OCI-LY1 (cell line): Measurements from ENCODE around the gene SERP2.

Experiments used
- H2AFZ ChIP-seq: fragments of 200-600 bp; sonication (generic), shearing (Covaris generic); 2 replicates; pipeline ENCODE4 v1.6.0; 2014; ENCODE audit warnings: antibody characterized with exemption, mild to moderate bottlenecking, low read length
- H3F3A ChIP-seq: fragments of 200-600 bp; sonication (generic), shearing (Covaris generic); 2 replicates; pipeline ENCODE4 v1.6.0; 2014; ENCODE audit warnings: mild to moderate bottlenecking, antibody characterized with exemption, low read length, moderate library complexity; ENCODE audit not compliant: insufficient read depth
- H3K27ac ChIP-seq: fragments of 200-600 bp; sonication (generic); 2 replicates; pipeline ENCODE4 v1.5.1; 2014; ENCODE audit warnings: low read length, mixed run types, mild to moderate bottlenecking, low read depth; ENCODE audit not compliant: poor library complexity, severe bottlenecking
- H3K27me3 ChIP-seq: fragments of 200-600 bp; sonication (generic); 2 replicates; pipeline ENCODE4 v1.6.0; 2014; ENCODE audit warnings: antibody characterized with exemption, mild to moderate bottlenecking, low read length, moderate library complexity; ENCODE audit not compliant: insufficient read depth
- H3K36me3 ChIP-seq: fragments of 200-600 bp; sonication (generic); 2 replicates; pipeline ENCODE4 v1.6.1; 2014; ENCODE audit warnings: mild to moderate bottlenecking, antibody characterized with exemption, low read length, moderate library complexity, mixed read lengths; ENCODE audit not compliant: insufficient read depth
- H3K4me1 ChIP-seq: fragments of 200-600 bp; sonication (generic); 2 replicates; pipeline ENCODE4 v1.5.1; 2014; ENCODE audit warnings: mild to moderate bottlenecking, low read length, moderate library complexity; ENCODE audit not compliant: insufficient read depth, severe bottlenecking
- H3K4me2 ChIP-seq: fragments of 200-600 bp; sonication (generic), shearing (Covaris generic); 2 replicates; pipeline ENCODE4 v1.6.1; 2014; ENCODE audit warnings: low read length
- H3K4me3 ChIP-seq: fragments of 200-600 bp; sonication (generic); 2 replicates; pipeline ENCODE4 v1.5.1; 2014; ENCODE audit warnings: low read length, low read depth, mild to moderate bottlenecking, mixed read lengths; ENCODE audit not compliant: poor library complexity, severe bottlenecking
- H3K79me2 ChIP-seq: fragments of 200-600 bp; shearing (Covaris generic); 2 replicates; pipeline ENCODE4 v1.6.1; 2016; ENCODE audit warnings: mixed run types, low read length, mixed read lengths; ENCODE audit not compliant: insufficient read depth
- H3K9ac ChIP-seq: fragments of 200-600 bp; sonication (generic), shearing (Covaris generic); 2 replicates; pipeline ENCODE4 v1.6.1; 2014; ENCODE audit warnings: mild to moderate bottlenecking, low read length, mixed read lengths
- H3K9me2 ChIP-seq: fragments of 200-600 bp; sonication (generic), shearing (Covaris generic); 2 replicates; pipeline ENCODE4 v1.6.1; 2014; ENCODE audit warnings: low read depth, mild to moderate bottlenecking, low read length, mixed read lengths
- H3K9me3 ChIP-seq: fragments of 200-600 bp; shearing (Covaris generic); 2 replicates; pipeline ENCODE4 v1.6.1; 2014; ENCODE audit warnings: low read length, mixed read lengths
- H4K20me1 ChIP-seq: fragments of 200-600 bp; sonication (generic), shearing (Covaris generic); 2 replicates; pipeline ENCODE4 v1.6.0; 2016; ENCODE audit warnings: mild to moderate bottlenecking, low read length; ENCODE audit not compliant: insufficient read depth
- CTCF ChIP-seq: fragments of 200-600 bp; sonication (generic), shearing (Covaris generic); IDR thresholded peaks from 2 replicates; pipeline ENCODE4 v1.5.1; 2017; ENCODE audit warnings: mild to moderate bottlenecking, antibody characterized with exemption, low read length, moderate library complexity, mixed read lengths
- EZH2 ChIP-seq: fragments of 200-600 bp; sonication (generic), shearing (Covaris generic); IDR thresholded peaks from 2 replicates; pipeline ENCODE4 v1.8.0; 2017; ENCODE audit warnings: borderline replicate concordance, mixed run types, mild to moderate bottlenecking, antibody characterized with exemption, low read length, moderate library complexity, mixed read lengths

SERP2 gene

GRCh38 chr13:44386913-44387556 lies 13.4 kb downstream of the SERP2 start:
- no peaks in the 10 kb centered on the region for H3F3A ChIP-seq
- no peak overlapping the region for H3K9ac ChIP-seq
- no peaks in the 10 kb centered on the region for H3K36me3 ChIP-seq
- H3K9me2 ChIP-seq = no peaks in the 10 kb centered on the region
- no peaks in the 10 kb centered on the region for H3K79me2 ChIP-seq
- H3K9me3 ChIP-seq = no peaks in the 10 kb centered on the region
- H4K20me1 ChIP-seq = no peaks in the 10 kb centered on the region
- no peak overlapping the region for H3K4me3 ChIP-seq
- H2AFZ ChIP-seq = no peak overlapping the region
- H3K27ac ChIP-seq = no peak overlapping the region
- no peak for TF ChIP-seq EZH2
- TF ChIP-seq CTCF = no peak
- H3K4me2 ChIP-seq = no peak overlapping the region
- no peaks in the 10 kb centered on the region for H3K4me1 ChIP-seq
- no peaks in the 10 kb centered on the region; the same call in 1 of the 2 replicates for H3K27me3 ChIP-seq

- no peaks in the 10 kb centered on the region; the same call in 1 of the 2 replicates for H3K27me3 ChIP-seq
- no peaks in the 10 kb centered on the region for H3K9me3 ChIP-seq
- no peak overlapping the region for H3K27ac ChIP-seq
- no peak overlapping the region for H3K9ac ChIP-seq
- no peak overlapping the region for H3K4me2 ChIP-seq
- no peak overlapping the region for H3K4me3 ChIP-seq
- H4K20me1 ChIP-seq = no peaks in the 10 kb centered on the region
- no peaks in the 10 kb centered on the region for H3K79me2 ChIP-seq
- no peaks in the 10 kb centered on the region for H3K4me1 ChIP-seq
- H2AFZ ChIP-seq = no peak overlapping the region
- TF ChIP-seq CTCF = no peak
- no peak for TF ChIP-seq EZH2
- no peaks in the 10 kb centered on the region for H3K36me3 ChIP-seq
- no peaks in the 10 kb centered on the region for H3K9me2 ChIP-seq
- H3F3A ChIP-seq = no peaks in the 10 kb centered on the region
Measured at GRCh38 chr13:44388427-44389059, 14.9 kb downstream of the SERP2 start.

- no peaks in the 10 kb centered on the region for H3K9me2 ChIP-seq
- H3K9me3 ChIP-seq = no peaks in the 10 kb centered on the region
- H3F3A ChIP-seq = no peaks in the 10 kb centered on the region
- no peak overlapping the region for H2AFZ ChIP-seq
- H3K79me2 ChIP-seq = no peaks in the 10 kb centered on the region
- TF ChIP-seq EZH2 (no peak), CTCF (no peak)
- H3K9ac ChIP-seq = no peak overlapping the region
- H3K36me3 ChIP-seq = no peaks in the 10 kb centered on the region
- no peaks in the 10 kb centered on the region for H3K4me1 ChIP-seq
- H4K20me1 ChIP-seq = no peaks in the 10 kb centered on the region
- H3K4me3 ChIP-seq = no peak overlapping the region
- no peaks in the 10 kb centered on the region; the same call in 1 of the 2 replicates for H3K27me3 ChIP-seq
- H3K4me2 ChIP-seq = no peak overlapping the region
- H3K27ac ChIP-seq = no peak overlapping the region
Measured at GRCh38 chr13:44389060-44389666, 15.5 kb downstream of the SERP2 start.
